ENCODE results near the gene ABTB2. TPM values are rescaled to one million over a fixed set of nuclear protein-coding genes. Genes with fewer than 3 reads are reported as not detected.

The ABTB2 gene
- total and polyA plus RNA-seq, 2 of the 8 experiments (the other 6 are each of a cell fraction or from before 2014, with no cell fraction given), result 7.7 to 10.2 TPM

DNA sequence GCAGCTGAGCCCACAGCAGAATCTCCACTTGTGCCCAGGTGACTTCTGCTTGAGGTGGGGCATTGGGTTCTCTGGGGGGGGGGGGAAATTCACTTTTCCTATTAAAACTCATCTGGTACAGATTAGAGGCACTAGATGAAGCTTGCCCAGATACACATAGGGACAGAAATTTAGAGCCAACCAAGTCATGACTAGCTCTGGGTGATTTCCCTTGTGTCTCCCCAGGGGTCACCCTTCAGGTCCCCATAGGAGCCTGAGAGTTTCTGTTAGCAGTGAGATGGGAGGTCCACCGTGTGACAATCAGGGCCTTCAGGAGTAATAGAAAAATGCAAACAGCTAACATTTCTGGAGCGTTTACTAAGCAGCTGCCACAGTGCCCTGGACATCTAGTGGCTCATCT is 175.4 kb downstream of the ABTB2 start:
- Histone ChIP-seq H3K4me1 (replicated peaks in 1 of 4; ENCODE audit: control insufficient read depth in 3 of 4, insufficient read depth in 4 of 4, low read length in 3 of 4) (peaks cover 9 to 19% (median 12%) of the 10 kb centered on the region in 4 experiments), H3K36me3 (ENCODE audit: control insufficient read depth in 2 of 4, insufficient read depth in 4 of 4, low read length in 3 of 4) (no peaks in the 10 kb centered on the region; a peak in 2 of 8 replicates), H3K56ac (replicated peaks; ENCODE audit: insufficient read length, low read depth, low read length) (no peak overlapping the region), H4K8ac (ENCODE audit: extremely low read depth, insufficient read depth, low read length) (no peak overlapping the region), H2BK15ac (ENCODE audit: low read length) (no peak overlapping the region), H4K91ac (replicated peaks; ENCODE audit: insufficient read length, low read length) (no peak overlapping the region), H4K20me1 (replicated peaks in 1 of 2; ENCODE audit: control insufficient read depth in 1 of 2, insufficient read depth in 2 of 2, low read length in 2 of 2) (no peaks in the 10 kb centered on the region), H3K14ac (ENCODE audit: insufficient read length) (no peak overlapping the region), H3K4me2 (ENCODE audit: insufficient read depth in 1 of 2, low read depth in 2 of 2, low read length in 2 of 2) (no peak overlapping the region), H3K27me3 (replicated peaks in 1 of 4; ENCODE audit: control insufficient read depth in 3 of 4, extremely low read depth in 1 of 4, insufficient read depth in 3 of 4, low read length in 3 of 4) (no peaks in the 10 kb centered on the region), H3K79me1 (ENCODE audit: low read depth, low read length) (no peaks in the 10 kb centered on the region), H4K5ac (ENCODE audit: insufficient read length, low read depth, low read length) (no peak overlapping the region), H2BK5ac (ENCODE audit: low read depth, low read length) (no peak overlapping the region), H3K23ac (ENCODE audit: insufficient read length) (no peak overlapping the region), H3K27ac (ENCODE audit: low read depth, low read length) (no peak overlapping the region), H2BK12ac (ENCODE audit: low read depth, low read length) (no peak overlapping the region), H3K4ac (replicated peaks; ENCODE audit: insufficient read length, low read depth, low read length) (no peak overlapping the region), H3K23me2 (ENCODE audit: low read depth, low read length) (no peaks in the 10 kb centered on the region), H2BK20ac (ENCODE audit: low read length) (no peak overlapping the region), H2AK5ac (ENCODE audit: low read depth, low read length) (no peak overlapping the region), H3K79me2 (ENCODE audit: control insufficient read depth in 1 of 2, insufficient read depth in 2 of 2, low read length in 2 of 2) (no peaks in the 10 kb centered on the region), H3K4me3 (ENCODE audit: extremely low read depth in 1 of 4, insufficient read depth in 2 of 4, low read depth in 3 of 4, low read length in 4 of 4) (no peak overlapping the region), H2AFZ (ENCODE audit: low read length) (no peak overlapping the region), H2BK120ac (replicated peaks; ENCODE audit: low read depth, low read length) (no peak overlapping the region), H3K18ac (ENCODE audit: extremely low read depth, low read length) (no peak overlapping the region), H3K9ac (replicated peaks in 1 of 4; ENCODE audit: extremely low read depth in 1 of 4, low read depth in 3 of 4, low read length in 3 of 4) (no peak overlapping the region), H3K9me3 (ENCODE audit: insufficient read depth in 2 of 2, low read depth in 1 of 2, low read length in 1 of 2) (no peaks in the 10 kb centered on the region)
- ChIA-PET CTCF (ENCODE audit: partially characterized antibody) (interaction anchor here (0.7 to 7.7 kb wide), 8 partner anchors 6 to 310 kb away, joined by 3 to 92 read pairs (median 4); no protein-coding TSS in a partner anchor), POLR2A (ENCODE audit: partially characterized antibody) (interaction anchor here (1.4 to 1.5 kb wide), 2 partner anchors 14 to 175 kb away, joined by 3 to 4 read pairs; no protein-coding TSS in a partner anchor)
- WGBS, 2 experiments (ENCODE audit: extremely low coverage in 1 of 2, insufficient coverage in 1 of 2, insufficient read length in 1 of 2, insufficient replicate concordance in 2 of 2, low coverage in 1 of 2, low lambda C conversion rate in 2 of 2, missing lambda C conversion rate in 1 of 2), result 86% methylated on average over 2 of the region's 2 CpGs; no CpG with 5 or more reads in 1 of the 2 experiments
- no peak for FAIRE-seq
- TF ChIP-seq RXRA (IDR thresholded peaks at IDR 0.05; ENCODE audit: insufficient read depth, low read depth, low read length) (no peak), KDM5A (IDR thresholded peaks at IDR 0.05; ENCODE audit: low read length) (no peak), TCF12 (IDR thresholded peaks at IDR 0.05; ENCODE audit: low read depth, low read length) (no peak), SIX5 (IDR thresholded peaks at IDR 0.05; ENCODE audit: low read depth, low read length) (no peak)
- DNase-seq (ENCODE audit: low read depth in 1 of 2, low spot score in 2 of 2), result no peak
